ENCODE results near the gene PCDHGA2. TPM values are rescaled to one million over a fixed set of nuclear protein-coding genes. Genes with fewer than 3 reads are reported as not detected.

Gene PCDHGA2
- total RNA-seq, 2 donors from 2014 or later = 0.22 to 0.50 TPM

- H3K9ac ChIP-seq (ENCODE audit: low read depth in 2 of 2, low read length in 2 of 2) = no peak overlapping the region
- no peaks in the 10 kb centered on the region for H3K4me1 ChIP-seq
- intact Hi-C loops (cut with DNase I) = no loop called here
- DNase-seq = no peak
- no peaks in the 10 kb centered on the region for H3K27me3 ChIP-seq
- H3K4me3 ChIP-seq = no peak overlapping the region
- H3K27ac ChIP-seq = no peak overlapping the region
- H3K36me3 ChIP-seq = no peaks in the 10 kb centered on the region
- TF ChIP-seq, protein P1, sequence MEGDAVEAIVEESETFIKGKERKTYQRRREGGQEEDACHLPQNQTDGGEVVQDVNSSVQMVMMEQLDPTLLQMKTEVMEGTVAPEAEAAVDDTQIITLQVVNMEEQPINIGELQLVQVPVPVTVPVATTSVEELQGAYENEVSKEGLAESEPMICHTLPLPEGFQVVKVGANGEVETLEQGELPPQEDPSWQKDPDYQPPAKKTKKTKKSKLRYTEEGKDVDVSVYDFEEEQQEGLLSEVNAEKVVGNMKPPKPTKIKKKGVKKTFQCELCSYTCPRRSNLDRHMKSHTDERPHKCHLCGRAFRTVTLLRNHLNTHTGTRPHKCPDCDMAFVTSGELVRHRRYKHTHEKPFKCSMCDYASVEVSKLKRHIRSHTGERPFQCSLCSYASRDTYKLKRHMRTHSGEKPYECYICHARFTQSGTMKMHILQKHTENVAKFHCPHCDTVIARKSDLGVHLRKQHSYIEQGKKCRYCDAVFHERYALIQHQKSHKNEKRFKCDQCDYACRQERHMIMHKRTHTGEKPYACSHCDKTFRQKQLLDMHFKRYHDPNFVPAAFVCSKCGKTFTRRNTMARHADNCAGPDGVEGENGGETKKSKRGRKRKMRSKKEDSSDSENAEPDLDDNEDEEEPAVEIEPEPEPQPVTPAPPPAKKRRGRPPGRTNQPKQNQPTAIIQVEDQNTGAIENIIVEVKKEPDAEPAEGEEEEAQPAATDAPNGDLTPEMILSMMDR (IDR thresholded peaks at IDR 0.05) = no peak
- peaks cover 14% of the 10 kb centered on the region for H3K9me3 ChIP-seq
Observed at GRCh38 chr5:141319202-141319601, 19.4 kb upstream of the PCDHGA2 start.

DNA sequence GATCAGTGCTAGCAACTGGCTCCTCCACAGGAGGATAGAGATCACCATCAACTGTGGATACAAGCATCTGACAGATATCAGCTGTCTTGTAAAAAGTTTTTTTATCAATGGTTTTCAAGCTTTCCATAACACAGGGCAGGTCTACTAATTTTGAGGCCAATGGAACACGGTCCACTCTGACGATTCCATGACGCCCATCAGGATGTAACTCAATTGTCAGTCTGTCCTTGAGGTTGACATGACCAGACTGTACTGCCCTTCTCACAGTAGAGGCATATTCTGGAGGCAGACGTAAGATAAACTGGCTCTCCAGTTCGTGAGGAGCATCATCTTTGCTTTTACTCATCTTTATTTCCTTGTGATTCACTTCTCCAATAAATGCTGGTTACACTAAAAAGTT lies 18.9 kb upstream of the PCDHGA2 start:
- intact Hi-C loops (cut with DNase I) = loop anchor here (5.0 kb wide), 1 partner anchor 243 kb away; no protein-coding TSS in a partner anchor

GRCh38 chr5:141320225-141321169 lies 18.1 kb upstream of the PCDHGA2 start, which contains the start of gene TAF7:
Gene TAF7 (minus strand): TSS chr5:141320784. CDS start chr5:141320044, 740 bp downstream.
- H3K27ac ChIP-seq = peak within 1 kb of the TSS; percentile 93
- peak within 1 kb of the TSS; percentile 82 for H3K4me3 ChIP-seq
- peak within 1 kb of the TSS; percentile 71 to 74 for H3K9ac ChIP-seq (ENCODE audit: low read depth in 2 of 2, low read length in 2 of 2)
- TF ChIP-seq, protein P1 (IDR thresholded peaks at IDR 0.05) = peak; percentile 79
- H3K27me3 ChIP-seq = no peaks in the 10 kb centered on the region
- intact Hi-C loops (cut with DNase I) = loop anchor here (5.0 kb wide), 1 partner anchor 242 kb away; no protein-coding TSS in a partner anchor
- H3K36me3 ChIP-seq = no peaks in the 10 kb centered on the region
- peak; percentile 92 for DNase-seq
- no peaks in the 10 kb centered on the region for H3K4me1 ChIP-seq
- H3K9me3 ChIP-seq = peaks cover 14% of the 10 kb centered on the region

More for the DNA sequence above, 18.9 kb upstream of the PCDHGA2 start:
- Histone ChIP-seq H3K9ac (ENCODE audit: low read depth in 2 of 2, low read length in 2 of 2) (no peak overlapping the region), H3K4me3 (peak overlapping the region; percentile 82), H3K27me3 (no peaks in the 10 kb centered on the region), H3K27ac (no peak overlapping the region), H3K36me3 (no peaks in the 10 kb centered on the region), H3K4me1 (no peaks in the 10 kb centered on the region), H3K9me3 (peaks cover 14% of the 10 kb centered on the region)
- TF ChIP-seq, protein P1 (IDR thresholded peaks at IDR 0.05) = no peak
- DNase-seq = no peak

DNA sequence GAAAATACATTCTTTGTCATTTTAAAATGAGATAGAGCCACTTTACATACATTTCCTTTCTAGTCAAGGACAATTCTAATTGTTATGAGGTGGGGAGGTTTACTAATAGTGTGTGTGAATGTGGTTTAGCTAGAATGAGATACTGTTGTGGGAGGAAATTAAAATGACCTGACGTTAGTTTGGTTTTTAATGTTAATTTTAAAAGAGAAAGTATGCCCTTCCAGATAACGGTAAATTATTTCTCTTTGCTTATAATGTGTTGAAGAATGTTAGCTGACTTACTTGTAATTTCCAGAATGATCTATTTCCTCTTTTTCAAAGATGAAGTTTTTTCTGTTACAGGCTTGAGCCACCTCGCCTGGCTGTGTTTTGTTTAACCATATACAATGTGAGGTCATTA lies 16.3 kb upstream of the PCDHGA2 start:
- DNase-seq = no peak
- intact Hi-C loops (cut with DNase I) = loop anchor here (5.0 kb wide), 1 partner anchor 240 kb away; no protein-coding TSS in a partner anchor
- Histone ChIP-seq H3K36me3 (no peaks in the 10 kb centered on the region), H3K9ac (ENCODE audit: low read depth in 2 of 2, low read length in 2 of 2) (no peak overlapping the region), H3K27ac (no peak overlapping the region), H3K4me1 (no peaks in the 10 kb centered on the region), H3K4me3 (no peak overlapping the region), H3K27me3 (no peaks in the 10 kb centered on the region), H3K9me3 (peaks cover 4% of the 10 kb centered on the region)
- TF ChIP-seq, protein P1 (IDR thresholded peaks at IDR 0.05) = no peak

GRCh38 chr5:141326088-141326854 lies 12.3 kb upstream of the PCDHGA2 start:
- H3K9ac ChIP-seq (ENCODE audit: low read depth in 2 of 2, low read length in 2 of 2) = peak overlapping the region; percentile 12 to 32
- H3K4me1 ChIP-seq = no peaks in the 10 kb centered on the region
- no peaks in the 10 kb centered on the region for H3K27me3 ChIP-seq
- H3K27ac ChIP-seq = peak overlapping the region; percentile 28
- peak overlapping the region; percentile 28 for H3K4me3 ChIP-seq
- TF ChIP-seq, protein P1 (IDR thresholded peaks at IDR 0.05) = peak; percentile 26
- DNase-seq = peak; percentile 64
- intact Hi-C loops (cut with DNase I) = no loop called here
- H3K9me3 ChIP-seq = no peaks in the 10 kb centered on the region
- H3K36me3 ChIP-seq = no peaks in the 10 kb centered on the region
